GM12878 (cell line): ENCODE data around the gene XCR1. TPM values are rescaled to one million over a fixed set of nuclear protein-coding genes. Genes with fewer than 3 reads are reported as not detected.

Experiments
- ATAC-seq: fragments of 200-7000 bp; cut with Tn5 transposase; 3 replicates; pipeline ENCODE4 v1.9.1; 2020; ENCODE audit warnings: mild to moderate bottlenecking, moderate library complexity
- BruUV-seq: library from RNA; stranded (reverse); fragments of 400-500 nt; replicated peaks from 2 replicates; lab custom pipeline; 2021; lab: Mats Ljungman, UMichigan
- CTCF ChIA-PET: fragments of 300-600 bp; sonication (Branson Sonifier 250); formaldehyde crosslinking; extraction: SDS; loops from one replicate; lab custom pipeline; 2021; ENCODE audit warnings: inconsistent platforms; lab: Yijun Ruan, JAX
- POLR2A ChIA-PET: fragments of 350-600 bp; formaldehyde crosslinking; extraction: SDS; loops from one replicate; lab custom pipeline; 2021; ENCODE audit warnings: inconsistent platforms; lab: Charles Lee
- RAD21 ChIA-PET: fragments of 300-600 bp; sonication (Branson Sonifier 250); formaldehyde crosslinking; loops from one replicate; lab custom pipeline; 2023; ENCODE audit warnings: antibody characterized with exemption; ENCODE audit not compliant: unreplicated experiment; lab: Charles Lee
- SMC1A ChIA-PET: fragments of 300-600 bp; sonication (Branson Sonifier 250); formaldehyde crosslinking; loops from one replicate; lab custom pipeline; 2023; ENCODE audit not compliant: unreplicated experiment, uncharacterized antibody; lab: Charles Lee
- DNase-seq: peaks from one replicate; pipeline ENCODE4 v3.0.0-alpha.2; 2011; ENCODE audit warnings: low read depth, low spot score
- FAIRE-seq: peaks from 3 replicates; lab custom pipeline; 2011; peaks lifted over from hg19 to GRCh38; lab: Jason Lieb, UNC
- H2AFZ ChIP-seq: 2 replicates; pipeline ENCODE4 v1.6.0; 2011; ENCODE audit warnings: low read depth, low read length, control low read depth; ENCODE audit not compliant: control insufficient read depth
- H3K27ac ChIP-seq: 2 replicates; pipeline ENCODE4 v1.5.1; 2011; ENCODE audit warnings: control low read depth; ENCODE audit not compliant: control insufficient read depth, insufficient read depth
- H3K27me3 ChIP-seq, 2 experiments: replicated peaks in 1 of 2; 2 replicates each; pipeline versions ENCODE4 v1.6.0 to v1.6.1; 2011; ENCODE audit warnings: low read length in 1 of 2; ENCODE audit not compliant: control insufficient read depth in 2 of 2, insufficient read depth in 2 of 2
- H3K36me3 ChIP-seq, 2 experiments: 2 replicates each; pipeline ENCODE4 v1.5.1; 2011; ENCODE audit warnings: low read length in 1 of 2; ENCODE audit not compliant: control insufficient read depth in 2 of 2, insufficient read depth in 2 of 2
- H3K4me1 ChIP-seq: 2 replicates; pipeline ENCODE4 v1.6.1; 2011; ENCODE audit warnings: mild to moderate bottlenecking, low read length, moderate library complexity, mixed read lengths; ENCODE audit not compliant: control insufficient read depth, insufficient read depth
- H3K4me2 ChIP-seq: 2 replicates; pipeline ENCODE4 v1.6.0; 2011; ENCODE audit warnings: control low read depth; ENCODE audit not compliant: control insufficient read depth, insufficient read depth
- H3K4me3 ChIP-seq: fragments of 200-600 bp; sonication (generic); 2 replicates; pipeline ENCODE4 v1.5.1; 2016
- H3K79me2 ChIP-seq: 2 replicates; pipeline ENCODE4 v1.6.0; 2011; ENCODE audit warnings: low read length; ENCODE audit not compliant: control insufficient read depth, insufficient read depth
- H3K9ac ChIP-seq: 2 replicates; pipeline ENCODE4 v1.8.0; 2011; ENCODE audit warnings: low read length, control low read depth, mixed read lengths; ENCODE audit not compliant: control insufficient read depth, insufficient read depth
- H3K9me3 ChIP-seq: replicated peaks from 3 replicates; pipeline ENCODE4 v1.5.1; 2011; ENCODE audit warnings: mild to moderate bottlenecking, low read length; ENCODE audit not compliant: control insufficient read depth, insufficient read depth
- H4K20me1 ChIP-seq: 2 replicates; pipeline ENCODE4 v1.6.0; 2011; ENCODE audit not compliant: control insufficient read depth, insufficient read depth
- CBX3 ChIP-seq: fragments of 200-600 bp; sonication (generic); IDR thresholded peaks from 2 replicates; pipeline ENCODE4 v1.6.1; 2016; ENCODE audit warnings: low read depth, borderline replicate concordance
- CREB1 ChIP-seq: IDR thresholded peaks from 2 replicates; pipeline ENCODE4 v1.6.1; 2012; ENCODE audit warnings: low read depth, mild to moderate bottlenecking, inconsistent platforms
- FOXM1 ChIP-seq: IDR thresholded peaks from 2 replicates; pipeline ENCODE4 v1.6.1; 2012; ENCODE audit warnings: low read depth, mild to moderate bottlenecking, inconsistent platforms, low read length, moderate library complexity
- GABPA ChIP-seq: IDR thresholded peaks from 2 replicates; pipeline ENCODE4 v1.6.1; 2014; ENCODE audit warnings: antibody characterized with exemption, low read depth, mild to moderate bottlenecking, inconsistent platforms
- POLR2AphosphoS2 ChIP-seq: IDR thresholded peaks from 2 replicates; pipeline ENCODE4 v1.6.1; 2011; ENCODE audit warnings: low read depth, mild to moderate bottlenecking, low read length, improper control_type of control experiment, moderate library complexity
- SREBF1 ChIP-seq: IDR thresholded peaks from 2 replicates; pipeline ENCODE4 v1.6.1; 2012; ENCODE audit warnings: mild to moderate bottlenecking, low read length
- ZZZ3 ChIP-seq: IDR thresholded peaks from 2 replicates; pipeline ENCODE4 v1.6.1; 2011; ENCODE audit warnings: low read depth; ENCODE audit not compliant: control insufficient read depth, insufficient read length
- WGBS: methylation state at CpG from one replicate; pipeline ENCODE4 v1.1.6; 2016; ENCODE audit warnings: low lambda C conversion rate; ENCODE audit not compliant: insufficient replicate concordance, insufficient coverage; ENCODE audit errors: missing lambda C conversion rate; 5-methylcytosine and 5-hydroxymethylcytosine counted together
- in situ Hi-C: fragments of 300-500 bp; cut with MboI; formaldehyde crosslinking; loops from 9 replicates; pipeline ENCODE4 v1.14.3; 2018; ENCODE audit warnings: mixed read lengths
- intact Hi-C: fragments of 100-400 bp; cut with micrococcal nuclease; formaldehyde crosslinking; loops from one replicate; pipeline ENCODE4 v1.14.2; 2022; ENCODE audit not compliant: unreplicated experiment
- polyA plus RNA-seq, 11 experiments: library from polyadenylated mRNA; depleted of rRNA in 4 of 11; unstranded in 6 of 11; stranded (reverse) in 5 of 11; fragments of >200 nt; fragmentation: Nextera tagmentation in 4 of 11; fragmentation: Illumina TruSeq in 1 of 11; extraction: Ambion mirVana in 4 of 11; extraction: Trizol in 1 of 11; gene quantifications; 1 replicate in 1 of 11; 2 replicates in 10 of 11; pipeline versions ENCODE4 v1.2.1 to v1.2.3, GENCODE V29; 2011 to 2016; ENCODE audit warnings: inconsistent platforms in 2 of 11, missing spikeins in 2 of 11, low read depth in 1 of 11
- total RNA-seq, 4 experiments: library from RNA; depleted of rRNA in 3 of 4; stranded (reverse); fragments of >200 nt in 3 of 4; fragmentation: Illumina TruSeq in 1 of 4; extraction: Trizol in 1 of 4; gene quantifications; 2 replicates each; pipeline versions ENCODE4 v1.2.1 to v1.2.3, GENCODE V29; 2013 to 2021
- TF ChIP-seq, protein P1 (sequence below): fragments of 450-650 bp; IDR thresholded peaks from 2 replicates; pipeline ENCODE4 v1.6.1; 2017; ENCODE audit warnings: borderline replicate concordance
- TF ChIP-seq, protein P2 (sequence below): fragments of 450-650 bp; conservative IDR thresholded peaks from 2 replicates; pipeline ENCODE4 v1.6.1; 2017; ENCODE audit warnings: mild to moderate bottlenecking, moderate library complexity

The XCR1 gene
- total and polyA plus RNA-seq, 10 of the 15 experiments (the other 5 are each of a cell fraction or from before 2014, with no cell fraction given) = 0.02 to 0.29 (median 0.13) TPM; not detected in 2

DNA sequence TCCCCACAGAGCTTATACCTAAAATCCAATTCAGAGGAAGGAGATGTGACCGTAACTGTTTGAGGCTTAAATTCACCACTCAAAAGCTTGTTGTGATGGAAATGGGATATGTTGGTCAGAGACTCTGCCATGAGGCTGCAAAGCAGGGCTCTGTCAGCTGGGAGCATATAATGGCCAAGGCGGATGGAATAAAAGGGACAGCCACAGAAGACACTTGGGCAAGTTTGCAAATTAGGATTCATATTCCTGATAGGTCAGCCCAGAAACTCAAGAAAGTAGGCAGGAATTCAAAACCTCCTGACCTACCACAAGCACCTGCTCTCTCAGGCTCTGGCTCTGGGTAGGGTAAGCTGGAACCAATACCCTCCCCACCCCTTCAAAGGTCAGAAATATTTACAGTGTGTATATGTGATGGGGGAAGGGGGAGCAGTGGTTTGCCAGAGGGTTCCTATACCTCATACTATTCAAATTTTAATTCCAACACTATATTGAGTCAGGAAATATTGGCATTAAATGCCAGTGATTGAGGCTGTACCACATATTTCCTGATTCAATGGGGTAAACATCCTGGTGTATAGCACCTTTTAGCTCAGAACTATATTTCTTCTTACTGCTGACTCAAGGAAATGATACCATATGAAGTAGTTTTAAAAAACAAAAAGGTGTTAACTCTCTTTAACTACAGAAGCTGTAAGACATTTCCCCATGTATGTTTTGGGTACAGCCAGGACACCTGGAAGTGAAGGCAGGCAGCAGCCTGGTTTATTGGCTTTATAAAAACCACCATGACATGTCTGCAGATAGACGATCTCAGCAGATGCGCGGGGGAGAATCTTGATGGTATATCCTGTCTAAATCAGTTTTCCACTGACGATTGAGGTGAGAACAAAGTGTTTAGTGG is 50.8 kb downstream of the XCR1 start:
- peaks cover 5 to 9% of the 10 kb centered on the region in 2 experiments for H3K36me3 ChIP-seq

More for the DNA sequence above, 50.8 kb downstream of the XCR1 start:
- POLR2A ChIA-PET = interaction anchor here (2.0 kb wide), 1 partner anchor 14 kb away, joined by 5 read pairs; no protein-coding TSS in a partner anchor
- H3K4me1 ChIP-seq = peaks cover 26% of the 10 kb centered on the region
- H3K27me3 ChIP-seq = no peaks in the 10 kb centered on the region
- BruUV-seq = TSS peak; percentile 11
- H3K9ac ChIP-seq = no peak overlapping the region
- DNase-seq (no peak), FAIRE-seq (no peak), ATAC-seq (no peak)
- H3K27ac ChIP-seq = no peak overlapping the region
- no peak overlapping the region for H3K4me3 ChIP-seq
- H3K79me2 ChIP-seq = no peaks in the 10 kb centered on the region
- SMC1A ChIA-PET = interaction anchor here (1.2 to 2.1 kb wide), 5 partner anchors 11 to 101 kb away, joined by 3 to 5 read pairs (median 3); no protein-coding TSS in a partner anchor
- H3K9me3 ChIP-seq = no peaks in the 10 kb centered on the region
- TF ChIP-seq FOXM1 (no peak), CREB1 (no peak), ZZZ3 (no peak), POLR2AphosphoS2 (no peak), CBX3 (no peak), SREBF1 (no peak), GABPA (no peak)
- TF ChIP-seq, protein P1, sequence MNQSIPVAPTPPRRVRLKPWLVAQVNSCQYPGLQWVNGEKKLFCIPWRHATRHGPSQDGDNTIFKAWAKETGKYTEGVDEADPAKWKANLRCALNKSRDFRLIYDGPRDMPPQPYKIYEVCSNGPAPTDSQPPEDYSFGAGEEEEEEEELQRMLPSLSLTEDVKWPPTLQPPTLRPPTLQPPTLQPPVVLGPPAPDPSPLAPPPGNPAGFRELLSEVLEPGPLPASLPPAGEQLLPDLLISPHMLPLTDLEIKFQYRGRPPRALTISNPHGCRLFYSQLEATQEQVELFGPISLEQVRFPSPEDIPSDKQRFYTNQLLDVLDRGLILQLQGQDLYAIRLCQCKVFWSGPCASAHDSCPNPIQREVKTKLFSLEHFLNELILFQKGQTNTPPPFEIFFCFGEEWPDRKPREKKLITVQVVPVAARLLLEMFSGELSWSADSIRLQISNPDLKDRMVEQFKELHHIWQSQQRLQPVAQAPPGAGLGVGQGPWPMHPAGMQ = no peak
- TF ChIP-seq, protein P2, sequence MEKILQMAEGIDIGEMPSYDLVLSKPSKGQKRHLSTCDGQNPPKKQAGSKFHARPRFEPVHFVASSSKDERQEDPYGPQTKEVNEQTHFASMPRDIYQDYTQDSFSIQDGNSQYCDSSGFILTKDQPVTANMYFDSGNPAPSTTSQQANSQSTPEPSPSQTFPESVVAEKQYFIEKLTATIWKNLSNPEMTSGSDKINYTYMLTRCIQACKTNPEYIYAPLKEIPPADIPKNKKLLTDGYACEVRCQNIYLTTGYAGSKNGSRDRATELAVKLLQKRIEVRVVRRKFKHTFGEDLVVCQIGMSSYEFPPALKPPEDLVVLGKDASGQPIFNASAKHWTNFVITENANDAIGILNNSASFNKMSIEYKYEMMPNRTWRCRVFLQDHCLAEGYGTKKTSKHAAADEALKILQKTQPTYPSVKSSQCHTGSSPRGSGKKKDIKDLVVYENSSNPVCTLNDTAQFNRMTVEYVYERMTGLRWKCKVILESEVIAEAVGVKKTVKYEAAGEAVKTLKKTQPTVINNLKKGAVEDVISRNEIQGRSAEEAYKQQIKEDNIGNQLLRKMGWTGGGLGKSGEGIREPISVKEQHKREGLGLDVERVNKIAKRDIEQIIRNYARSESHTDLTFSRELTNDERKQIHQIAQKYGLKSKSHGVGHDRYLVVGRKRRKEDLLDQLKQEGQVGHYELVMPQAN = no peak
- H4K20me1 ChIP-seq = no peaks in the 10 kb centered on the region
- H2AFZ ChIP-seq = no peak overlapping the region
- in situ Hi-C loops = no loop called here
- intact Hi-C loops = no loop called here
- RAD21 ChIA-PET = interaction anchor here (3.0 kb wide), 1 partner anchor 101 kb away, joined by 10 read pairs; no protein-coding TSS in a partner anchor
- 94% methylated on average over 6 of the region's 6 CpGs for WGBS
- no peak overlapping the region for H3K4me2 ChIP-seq
- CTCF ChIA-PET = interaction anchor here (1.0 to 1.3 kb wide), 2 partner anchors 23 to 103 kb away, joined by 3 read pairs; no protein-coding TSS in a partner anchor
